HG02588 (cell line): ENCODE measurements around the gene MUTYH.

Experiments used
- ATAC-seq: cut with Tn5 transposase; IDR thresholded peaks from one replicate; pipeline ENCODE4 v1.9.1; 2021; ENCODE audit warnings: mild to moderate bottlenecking, moderate library complexity; ENCODE audit not compliant: unreplicated experiment

MUTYH gene

GRCh38 chr1:45282351-45282750 lies 57.9 kb downstream of the MUTYH start:
- no peak for ATAC-seq
